GM11168 (cell line): ENCODE measurements around the gene NUP153.
"Not testable (repeated sequence)": the region's sequence is repeated elsewhere in the genome, so short reads cannot be mapped to it uniquely, and the experiment has no call there.

ENCODE experiments used
- in situ Hi-C: fragments of 300-500 bp; cut with MboI; formaldehyde crosslinking; loops from one replicate; pipeline ENCODE4 v1.12.0; 2022; ENCODE audit warnings: low sequenced_read_pairs; ENCODE audit not compliant: unreplicated experiment

The NUP153 gene

DNA sequence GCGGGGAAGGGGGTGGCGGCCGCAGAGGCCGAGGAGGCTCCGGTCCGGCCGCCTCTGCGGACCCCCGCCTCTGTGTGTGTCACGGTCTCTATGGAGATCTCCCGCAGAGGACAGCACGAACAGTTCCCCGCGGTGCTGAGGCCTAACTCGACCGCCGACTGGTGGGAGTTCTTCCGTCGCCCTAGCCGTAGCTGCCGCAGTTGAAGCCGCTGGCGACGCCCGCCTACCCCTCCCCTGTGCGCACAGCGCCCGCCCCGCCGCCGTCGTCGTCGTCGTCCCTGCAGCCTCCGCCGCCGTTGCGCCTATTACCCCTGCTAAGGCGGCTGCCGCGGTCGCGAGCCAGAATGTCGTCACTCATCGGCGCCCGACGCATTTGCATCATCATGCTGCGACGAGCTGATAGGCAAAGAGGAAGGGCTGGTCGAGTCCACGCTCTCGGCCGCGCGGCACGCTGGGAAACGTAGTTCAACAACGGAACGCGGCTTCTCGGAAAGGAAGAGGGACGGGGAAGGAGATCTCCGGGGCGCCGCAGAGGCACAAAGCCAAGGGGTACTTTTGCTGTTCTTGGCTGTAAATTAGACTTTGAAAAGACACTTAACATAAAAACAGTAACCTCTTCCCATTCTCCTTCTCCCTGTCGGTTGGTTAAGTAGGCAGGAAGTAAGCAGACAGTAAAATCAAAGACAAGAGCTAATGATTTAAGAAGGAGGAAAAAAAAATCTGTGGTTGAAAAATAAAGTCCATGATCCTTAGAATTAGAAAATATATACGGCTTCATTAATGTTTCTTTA lies at the start of gene NUP153:
TSS of gene NUP153 (minus strand) at position 346 of the 791 bp plus-strand sequence. CDS start 538 bp downstream, outside the sequence.
- in situ Hi-C loops: loop anchor here (25.0 kb wide), 1 partner anchor 431 kb away; no protein-coding TSS in a partner anchor

DNA sequence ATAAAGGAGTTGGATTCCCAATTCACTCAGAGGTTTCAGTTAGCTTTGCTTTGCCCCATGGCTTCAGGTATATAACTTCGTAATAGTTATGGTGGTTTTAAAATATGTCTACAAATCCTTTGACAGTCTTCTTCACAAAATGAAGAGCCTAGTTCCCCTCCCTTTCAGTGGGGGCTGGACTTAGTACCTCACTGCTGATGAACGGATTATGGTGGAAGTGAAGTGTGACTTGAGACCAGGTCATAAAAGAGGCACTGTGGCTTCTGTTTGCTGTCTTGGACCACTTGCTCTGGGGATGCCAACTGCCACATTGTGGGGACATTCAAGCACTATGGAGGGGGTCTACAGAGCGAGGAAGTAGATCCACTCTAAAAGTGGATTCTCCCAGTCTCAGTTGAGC lies 47.5 kb upstream of the NUP153 start:
- in situ Hi-C loops: no loop called here

DNA sequence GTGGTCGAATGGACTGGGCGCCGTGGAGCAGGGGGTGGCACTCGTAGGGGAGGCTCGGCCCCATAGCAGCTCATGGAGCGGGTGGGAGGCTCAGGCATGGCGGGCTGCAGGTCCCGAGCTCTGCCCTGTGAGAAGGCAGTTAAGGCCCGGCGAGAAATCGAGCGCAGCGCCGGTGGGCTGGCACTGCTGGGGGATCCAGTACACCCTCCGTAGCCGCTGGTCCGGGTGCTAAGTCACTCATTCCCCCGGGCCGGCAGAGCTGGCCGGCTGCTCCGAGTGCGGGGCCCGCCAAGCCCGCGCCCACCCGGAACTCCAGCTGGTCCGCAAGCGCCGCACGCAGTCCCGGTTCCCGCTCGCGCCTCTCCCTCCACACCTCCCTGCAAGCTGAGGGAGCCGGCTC lies 38.6 kb upstream of the NUP153 start:
- in situ Hi-C loops: not testable (repeated sequence)

- in situ Hi-C loops: not testable (repeated sequence)
These were observed 38.1 kb upstream of the NUP153 start for GRCh38 chr6:17744757-17745308.

- in situ Hi-C loops: no loop called here
These were observed 37.5 kb upstream of the NUP153 start for GRCh38 chr6:17744019-17744756.

- in situ Hi-C loops: no loop called here
These were observed 34.8 kb upstream of the NUP153 start for GRCh38 chr6:17741507-17741906.

DNA sequence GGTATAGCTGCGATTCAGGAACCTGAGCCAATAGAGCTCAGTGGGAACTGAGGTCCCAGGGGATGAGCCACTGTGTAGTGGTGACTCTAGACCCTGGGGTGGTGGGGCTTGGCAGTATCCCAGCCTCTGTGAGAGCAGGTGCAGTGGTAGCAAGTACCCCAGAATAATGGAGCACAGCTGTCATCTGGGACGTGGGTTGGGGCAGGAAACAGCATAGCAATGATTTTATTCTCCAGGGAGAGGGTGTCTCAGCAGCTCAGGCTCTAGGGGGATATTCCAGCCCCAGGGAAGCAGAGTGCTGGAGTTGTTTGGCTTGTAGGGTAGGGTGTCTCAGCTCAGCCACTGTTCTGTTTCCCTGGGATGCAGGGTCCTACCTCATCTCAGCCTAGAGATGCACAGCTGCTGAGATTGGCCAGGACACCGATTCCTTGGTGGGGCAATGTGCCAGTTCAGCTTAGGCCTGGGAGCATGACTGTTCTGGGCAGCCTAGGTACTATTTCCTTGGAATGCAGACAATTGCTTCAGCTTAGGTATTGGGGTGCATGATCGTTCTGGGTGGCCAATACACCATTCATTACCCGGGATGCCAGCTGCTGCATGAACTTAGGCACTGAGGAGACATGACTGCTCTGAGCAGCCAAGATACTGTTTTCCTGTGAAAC lies 34.0 kb upstream of the NUP153 start:
- in situ Hi-C loops: no loop called here

GRCh38 chr6:17737704-17738252 lies 31.1 kb upstream of the NUP153 start:
- in situ Hi-C loops: no loop called here

DNA sequence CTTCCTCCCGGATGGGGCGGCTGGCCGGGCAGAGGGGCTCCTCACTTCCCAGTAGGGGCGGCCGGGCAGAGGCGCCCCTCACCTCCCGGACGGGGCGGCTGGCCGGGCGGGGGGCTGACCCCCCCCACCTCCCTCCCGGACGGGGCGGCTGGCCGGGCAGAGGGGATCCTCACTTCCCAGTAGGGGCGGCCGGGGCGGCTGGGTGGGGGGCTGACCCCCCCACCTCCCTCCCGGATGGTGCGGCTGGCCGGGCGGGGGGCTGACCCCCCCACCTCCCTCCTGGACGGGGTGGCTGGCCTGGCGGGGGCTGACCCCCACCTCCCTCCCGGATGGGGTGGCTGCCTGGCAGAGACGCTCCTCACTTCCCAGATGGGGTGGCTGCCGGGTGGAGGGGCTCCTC lies 28.6 kb upstream of the NUP153 start:
- in situ Hi-C loops: not testable (repeated sequence)

GRCh38 chr6:17730078-17730704 lies 23.5 kb upstream of the NUP153 start:
- in situ Hi-C loops: no loop called here

GRCh38 chr6:17729223-17730077 lies 22.7 kb upstream of the NUP153 start:
- in situ Hi-C loops: no loop called here

GRCh38 chr6:17728551-17729222 lies 22.0 kb upstream of the NUP153 start:
- in situ Hi-C loops: no loop called here

DNA sequence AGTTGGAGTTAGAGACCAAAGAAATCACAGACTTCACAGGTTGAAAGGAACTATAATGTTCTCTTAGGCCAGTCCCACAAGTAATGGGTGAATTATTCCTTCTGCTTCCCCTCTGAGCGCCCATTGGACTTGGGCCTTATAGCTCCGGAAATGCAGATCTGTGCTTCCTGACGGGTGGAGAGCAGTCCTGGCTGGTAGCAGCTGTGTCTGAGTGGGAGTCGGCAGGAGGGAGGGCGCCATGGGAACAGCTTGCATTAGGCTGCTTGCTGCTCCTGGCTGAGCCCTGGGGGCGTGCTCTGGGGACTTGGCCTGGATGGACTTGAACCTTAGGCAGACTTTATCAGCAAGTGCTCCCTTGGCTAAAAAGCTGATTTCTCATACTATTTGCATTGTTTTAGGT lies 18.4 kb upstream of the NUP153 start:
- in situ Hi-C loops: no loop called here

DNA sequence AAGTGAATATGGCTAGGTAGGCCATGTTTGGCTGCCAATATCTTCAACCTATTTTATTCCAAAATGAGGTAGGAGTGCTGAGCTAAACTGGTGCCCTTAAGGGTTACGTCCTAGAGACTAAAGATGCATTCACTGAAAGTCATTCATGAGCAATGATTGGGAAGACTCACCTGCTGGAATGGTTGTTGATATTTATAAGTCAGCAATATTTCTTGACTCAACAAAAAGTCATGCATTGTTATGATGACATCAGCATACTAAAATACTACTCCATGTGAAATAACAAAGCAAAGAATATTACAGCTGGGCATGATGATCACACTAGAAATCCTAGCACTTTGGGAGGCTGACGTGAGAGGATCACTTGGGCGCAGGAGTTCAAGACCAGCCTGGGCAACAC lies 17.6 kb upstream of the NUP153 start:
- in situ Hi-C loops: loop anchor here (25.0 kb wide), 1 partner anchor 413 kb away; no protein-coding TSS in a partner anchor

DNA sequence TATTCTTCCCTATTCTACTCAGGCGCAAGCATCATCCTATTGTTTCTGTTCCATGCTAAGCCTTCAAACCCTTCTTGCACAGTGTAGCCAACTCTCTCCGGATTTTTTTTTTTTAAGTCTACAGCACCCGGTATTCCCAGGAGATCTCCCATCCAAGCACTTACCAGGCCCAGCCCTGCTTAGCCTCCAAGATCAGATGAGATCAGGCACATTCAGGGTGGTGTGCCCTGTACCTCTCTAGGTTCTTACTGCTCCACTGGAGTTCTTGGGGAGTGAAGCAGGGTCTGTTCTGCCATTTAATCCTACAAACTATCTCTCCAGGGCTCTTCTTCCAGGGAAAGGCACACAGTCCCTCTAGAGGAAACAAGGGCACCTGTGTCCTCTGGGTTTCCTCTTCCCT lies 14.9 kb upstream of the NUP153 start:
- in situ Hi-C loops: loop anchor here (25.0 kb wide), 1 partner anchor 416 kb away; no protein-coding TSS in a partner anchor

DNA sequence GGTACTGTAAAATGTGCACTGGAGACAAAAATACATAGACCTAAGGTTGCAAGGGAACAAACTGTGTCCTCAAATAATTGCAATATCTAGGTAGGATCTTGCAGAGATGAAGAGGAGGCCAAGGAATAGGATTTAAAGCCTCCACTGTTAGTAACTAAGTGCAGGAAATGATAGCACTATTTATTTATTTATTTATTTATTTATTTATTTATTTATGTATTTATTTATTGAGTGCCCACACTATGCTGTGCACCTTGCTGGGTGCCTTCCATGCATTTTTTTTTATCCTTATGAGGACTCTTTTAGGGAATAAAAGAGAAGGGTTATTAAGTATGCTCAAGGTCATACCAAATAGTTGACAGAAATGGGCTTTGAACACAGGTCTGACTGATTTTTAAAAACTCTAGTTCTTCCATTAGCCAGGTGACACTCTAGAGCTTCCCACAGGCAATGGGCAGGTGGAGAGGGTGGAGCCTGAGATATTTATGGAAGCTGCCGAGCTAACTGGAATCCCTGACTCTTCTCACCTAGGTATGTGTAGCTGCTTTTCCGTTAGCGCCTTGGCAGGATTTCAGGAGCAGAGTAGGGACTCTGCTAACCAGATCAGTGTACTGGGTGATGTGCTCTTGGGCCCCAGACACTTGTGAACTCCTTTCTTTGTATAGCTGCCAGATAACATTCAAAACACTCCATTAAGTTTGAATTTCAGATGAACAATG lies 12.8 kb upstream of the NUP153 start:
- in situ Hi-C loops: loop anchor here (25.0 kb wide), 1 partner anchor 418 kb away; no protein-coding TSS in a partner anchor

GRCh38 chr6:17716221-17716620 lies 9.5 kb upstream of the NUP153 start:
- in situ Hi-C loops: loop anchor here (25.0 kb wide), 1 partner anchor 421 kb away; no protein-coding TSS in a partner anchor
